ENCODE results near the gene KIF6. TPM values are rescaled to one million over a fixed set of nuclear protein-coding genes. Genes with fewer than 3 reads are reported as not detected.

The KIF6 gene
- polyA plus RNA-seq, 2 of the 4 experiments (the other 2 are of a cell fraction) = 0.05 to 0.39 TPM

- H3K4me2 ChIP-seq = no peak overlapping the region
- CTCF ChIA-PET = interaction anchor here (0.6 to 0.7 kb wide), 2 partner anchors 10 to 589 kb away, joined by 3 read pairs; no protein-coding TSS in a partner anchor
- FAIRE-seq (no peak), ATAC-seq (no peak), DNase-seq (ENCODE audit: low read depth in 1 of 2, low spot score in 1 of 2) (no peak)
- no peak overlapping the region for H3K4me3 ChIP-seq
- 21% methylated on average over 3 of the region's 3 CpGs for WGBS (ENCODE audit: missing lambda C conversion rate)
- no peaks in the 10 kb centered on the region for H3K4me1 ChIP-seq
- TF ChIP-seq HOXB13 (CRISPR knock-in tag; IDR thresholded peaks at IDR 0.05; ENCODE audit: low read depth) = no peak
- TF ChIP-seq ATOH8 (CRISPR knock-in tag; IDR thresholded peaks at IDR 0.05; ENCODE audit: low read depth) = no peak
- no peak for TF ChIP-seq KDM5A (IDR thresholded peaks at IDR 0.05)
- no peak for TF ChIP-seq ESRRA (IDR thresholded peaks at IDR 0.05; ENCODE audit: borderline replicate concordance, low read length)
- no peak for TF ChIP-seq RARB (CRISPR knock-in tag; IDR thresholded peaks at IDR 0.05)
- TF ChIP-seq POLR2AphosphoS2 (conservative IDR thresholded peaks at IDR 0.05; ENCODE audit: low read length) = no peak
- TF ChIP-seq FOSB (CRISPR knock-in tag; IDR thresholded peaks at IDR 0.05) = no peak
- TF ChIP-seq EHMT2 (IDR thresholded peaks at IDR 0.05; ENCODE audit: low read depth) = no peak
- TF ChIP-seq MAZ (IDR thresholded peaks at IDR 0.05; ENCODE audit: borderline replicate concordance, low read depth, low read length) = no peak
- no peak for TF ChIP-seq MYC (IDR thresholded peaks at IDR 0.05; ENCODE audit: borderline replicate concordance, low read length)
- no peak for TF ChIP-seq JUNB (IDR thresholded peaks at IDR 0.05)
- no peak for TF ChIP-seq HMGXB4 (CRISPR knock-in tag; IDR thresholded peaks at IDR 0.05; ENCODE audit: borderline replicate concordance)
- TF ChIP-seq CHD4 (IDR thresholded peaks at IDR 0.05; ENCODE audit: borderline replicate concordance) = no peak
- no peak for TF ChIP-seq BHLHE40 (IDR thresholded peaks at IDR 0.05; ENCODE audit: low read depth, low read length)
- POLR2A ChIA-PET = no interaction called here
- H3K27ac ChIP-seq = no peak overlapping the region
- H3K9me3 ChIP-seq = no peaks in the 10 kb centered on the region
These were observed 28.5 kb upstream of the KIF6 start for GRCh38 chr6:39753725-39754045.

- no peak overlapping the region for H3K4me2 ChIP-seq
- no peak overlapping the region for H3K27ac ChIP-seq
- WGBS (ENCODE audit: missing lambda C conversion rate) = 34% methylated on average over 11 of the region's 12 CpGs
- H3K9me3 ChIP-seq = no peaks in the 10 kb centered on the region
- no peak for FAIRE-seq
- no peak for ATAC-seq
- H3K4me1 ChIP-seq = no peaks in the 10 kb centered on the region
- H3K4me3 ChIP-seq = no peak overlapping the region
- DNase-seq (ENCODE audit: low read depth in 1 of 2, low spot score in 1 of 2) = no peak
- TF ChIP-seq ZC3H11A (IDR thresholded peaks at IDR 0.05) = no peak
- TF ChIP-seq KDM5A (IDR thresholded peaks at IDR 0.05) = no peak
- ChIA-PET POLR2A (no interaction called here), CTCF (interaction anchor here (0.6 to 0.7 kb wide), 2 partner anchors 11 to 589 kb away, joined by 3 read pairs; no protein-coding TSS in a partner anchor)
These were observed 27.9 kb upstream of the KIF6 start for GRCh38 chr6:39752835-39753724.

- no peak overlapping the region for H3K4me2 ChIP-seq
- no peaks in the 10 kb centered on the region for H3K4me1 ChIP-seq
- H3K4me3 ChIP-seq = no peak overlapping the region
- ATAC-seq (no peak), DNase-seq (ENCODE audit: low read depth in 1 of 2, low spot score in 1 of 2) (no peak), FAIRE-seq (no peak)
- ChIA-PET POLR2A (no interaction called here), CTCF (no interaction called here)
- no peak for TF ChIP-seq EHF (CRISPR knock-in tag; IDR thresholded peaks at IDR 0.05)
- TF ChIP-seq BHLHE40 (IDR thresholded peaks at IDR 0.05; ENCODE audit: low read depth, low read length) = no peak
- WGBS (ENCODE audit: missing lambda C conversion rate) = 33% methylated on average over 3 of the region's 3 CpGs
- no peak overlapping the region for H3K27ac ChIP-seq
- no peaks in the 10 kb centered on the region for H3K9me3 ChIP-seq
These were observed 21.6 kb upstream of the KIF6 start for GRCh38 chr6:39746795-39747194.

- DNase-seq (ENCODE audit: low read depth in 1 of 2, low spot score in 1 of 2) = no peak
- POLR2A ChIA-PET = no interaction called here
- Histone ChIP-seq H3K4me2 (no peak overlapping the region), H3K9me3 (no peaks in the 10 kb centered on the region), H3K4me1 (no peaks in the 10 kb centered on the region), H3K4me3 (no peak overlapping the region), H3K27ac (no peak overlapping the region)
- ATAC-seq = no peak
- no peak for FAIRE-seq
- TF ChIP-seq KDM5A (IDR thresholded peaks at IDR 0.05) (no peak), HOXB13 (CRISPR knock-in tag; IDR thresholded peaks at IDR 0.05; ENCODE audit: low read depth) (no peak), EHF (CRISPR knock-in tag; IDR thresholded peaks at IDR 0.05) (no peak), TFCP2L1 (CRISPR knock-in tag; IDR thresholded peaks at IDR 0.05) (no peak), RFX5 (IDR thresholded peaks at IDR 0.05) (no peak), PHF8 (IDR thresholded peaks at IDR 0.05; ENCODE audit: borderline replicate concordance, low read depth) (no peak), ZFP36 (IDR thresholded peaks at IDR 0.05; ENCODE audit: borderline replicate concordance, partially characterized antibody) (no peak), MAZ (IDR thresholded peaks at IDR 0.05; ENCODE audit: borderline replicate concordance, low read depth, low read length) (no peak), HEYL (CRISPR knock-in tag; IDR thresholded peaks at IDR 0.05) (no peak), ELK1 (IDR thresholded peaks at IDR 0.05; ENCODE audit: low read depth, low read length) (no peak), ZNF302 (CRISPR knock-in tag; IDR thresholded peaks at IDR 0.05) (no peak), CBX2 (IDR thresholded peaks at IDR 0.05; ENCODE audit: borderline replicate concordance, low read depth) (no peak), USF2 (IDR thresholded peaks at IDR 0.05) (no peak)
- WGBS (ENCODE audit: missing lambda C conversion rate) = 4% methylated on average over 2 of the region's 2 CpGs
- CTCF ChIA-PET = no interaction called here
These were observed 8.5 kb upstream of the KIF6 start for GRCh38 chr6:39733704-39734103.

Data from A549 (cell line).